ENCODE data around the gene GPA33.

DNA sequence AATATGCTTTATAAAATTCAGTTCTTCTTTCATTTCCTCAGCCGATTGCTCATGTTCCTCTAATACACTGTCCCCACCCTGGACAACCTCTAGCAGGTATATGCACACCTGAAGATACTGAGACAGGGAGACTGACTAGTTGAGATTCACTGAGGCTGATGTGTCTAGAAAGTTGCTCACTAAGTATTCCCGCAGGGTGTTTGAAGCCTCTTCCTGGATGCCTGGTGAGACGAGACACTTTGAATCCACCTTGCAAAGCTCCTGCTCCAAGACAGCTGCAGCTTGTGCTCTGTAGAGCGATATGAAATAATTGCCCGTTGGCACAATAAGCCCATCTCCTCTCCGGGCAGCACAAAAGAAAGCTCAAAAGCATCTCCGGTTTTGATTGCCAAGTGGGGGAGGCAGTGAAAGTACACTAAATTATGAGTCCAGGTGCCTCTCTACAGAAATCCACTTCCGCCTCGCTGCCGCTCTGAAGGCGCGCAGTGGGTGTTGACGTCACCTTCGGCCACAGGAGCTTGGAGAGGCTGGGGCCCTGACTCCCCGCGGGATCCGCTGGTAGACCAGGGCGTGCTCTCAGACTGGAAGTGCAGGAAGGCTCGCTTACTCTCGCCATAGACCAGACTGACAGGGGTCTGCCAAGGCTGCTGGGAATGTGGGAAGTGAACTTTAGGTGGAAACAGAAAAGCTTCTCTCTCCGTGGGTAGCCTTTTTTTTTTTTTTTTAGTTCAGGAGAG, 46.3 kb downstream of the GPA33 start:
- peak in 1 of 2 donors; percentile 11 for TF ChIP-seq POLR2A (IDR thresholded peaks at IDR 0.05)
- TF ChIP-seq, protein P1, sequence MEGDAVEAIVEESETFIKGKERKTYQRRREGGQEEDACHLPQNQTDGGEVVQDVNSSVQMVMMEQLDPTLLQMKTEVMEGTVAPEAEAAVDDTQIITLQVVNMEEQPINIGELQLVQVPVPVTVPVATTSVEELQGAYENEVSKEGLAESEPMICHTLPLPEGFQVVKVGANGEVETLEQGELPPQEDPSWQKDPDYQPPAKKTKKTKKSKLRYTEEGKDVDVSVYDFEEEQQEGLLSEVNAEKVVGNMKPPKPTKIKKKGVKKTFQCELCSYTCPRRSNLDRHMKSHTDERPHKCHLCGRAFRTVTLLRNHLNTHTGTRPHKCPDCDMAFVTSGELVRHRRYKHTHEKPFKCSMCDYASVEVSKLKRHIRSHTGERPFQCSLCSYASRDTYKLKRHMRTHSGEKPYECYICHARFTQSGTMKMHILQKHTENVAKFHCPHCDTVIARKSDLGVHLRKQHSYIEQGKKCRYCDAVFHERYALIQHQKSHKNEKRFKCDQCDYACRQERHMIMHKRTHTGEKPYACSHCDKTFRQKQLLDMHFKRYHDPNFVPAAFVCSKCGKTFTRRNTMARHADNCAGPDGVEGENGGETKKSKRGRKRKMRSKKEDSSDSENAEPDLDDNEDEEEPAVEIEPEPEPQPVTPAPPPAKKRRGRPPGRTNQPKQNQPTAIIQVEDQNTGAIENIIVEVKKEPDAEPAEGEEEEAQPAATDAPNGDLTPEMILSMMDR (IDR thresholded peaks at IDR 0.05): no peak
